Ishikawa (cell line): ENCODE data around the gene FAM107A.

ENCODE experiments used
- CEBPB ChIP-seq: IDR thresholded peaks from 2 replicates; pipeline ENCODE4 v1.6.1; 2012
- CREB1 ChIP-seq: IDR thresholded peaks from 2 replicates; pipeline ENCODE4 v1.6.1; 2012; ENCODE audit warnings: low read depth
- EGR1 ChIP-seq: IDR thresholded peaks from 2 replicates; pipeline ENCODE4 v1.6.1; 2012
- EP300 ChIP-seq: IDR thresholded peaks from 2 replicates; pipeline ENCODE4 v1.6.1; 2012; ENCODE audit warnings: borderline replicate concordance
- FOXM1 ChIP-seq: IDR thresholded peaks from 2 replicates; pipeline ENCODE4 v1.6.1; 2012; ENCODE audit warnings: low read depth, borderline replicate concordance
- NFIC ChIP-seq: IDR thresholded peaks from 2 replicates; pipeline ENCODE4 v1.6.1; 2012
- RAD21 ChIP-seq: IDR thresholded peaks from 2 replicates; pipeline ENCODE4 v1.6.1; 2012; ENCODE audit warnings: low read depth
- REST ChIP-seq: IDR thresholded peaks from 2 replicates; pipeline ENCODE4 v1.6.1; 2012; ENCODE audit warnings: low read depth, mild to moderate bottlenecking
- TAF1 ChIP-seq: IDR thresholded peaks from 2 replicates; pipeline ENCODE4 v1.6.1; 2012; ENCODE audit warnings: low read depth, mild to moderate bottlenecking
- TCF12 ChIP-seq: IDR thresholded peaks from 2 replicates; pipeline ENCODE4 v1.6.1; 2012; ENCODE audit warnings: low read depth
- TEAD4 ChIP-seq: IDR thresholded peaks from 2 replicates; pipeline ENCODE4 v1.6.1; 2012
- YY1 ChIP-seq: IDR thresholded peaks from 2 replicates; pipeline ENCODE4 v1.6.1; 2012; ENCODE audit warnings: low read depth
- ZBTB7A ChIP-seq: IDR thresholded peaks from 2 replicates; pipeline ENCODE4 v1.6.1; 2012; ENCODE audit warnings: low read depth
- TF ChIP-seq, protein P1 (sequence below): IDR thresholded peaks from 2 replicates; pipeline ENCODE4 v1.6.1; 2012

GRCh38 chr3:58553003-58553402 is 24.2 kb downstream of the FAM107A start:
- no peak for TF ChIP-seq TAF1
- no peak for TF ChIP-seq FOXM1
- TF ChIP-seq REST: no peak
- TF ChIP-seq EP300: no peak
- TF ChIP-seq ZBTB7A: no peak
- TF ChIP-seq CEBPB: no peak
- no peak for TF ChIP-seq TEAD4
- TF ChIP-seq, protein P1, sequence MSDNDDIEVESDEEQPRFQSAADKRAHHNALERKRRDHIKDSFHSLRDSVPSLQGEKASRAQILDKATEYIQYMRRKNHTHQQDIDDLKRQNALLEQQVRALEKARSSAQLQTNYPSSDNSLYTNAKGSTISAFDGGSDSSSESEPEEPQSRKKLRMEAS: no peak
- no peak for TF ChIP-seq RAD21
- no peak for TF ChIP-seq TCF12
- no peak for TF ChIP-seq NFIC
- TF ChIP-seq YY1: no peak
- TF ChIP-seq EGR1: no peak
- TF ChIP-seq CREB1: no peak
